Measurements from ENCODE around the gene RAB23. TPM values are rescaled to one million over a fixed set of nuclear protein-coding genes. Genes with fewer than 3 reads are reported as not detected.

Gene RAB23
- total RNA-seq, 1 donor from 2014 or later = 13.7 TPM

- peak; percentile 36 for ATAC-seq
- H3K27ac ChIP-seq = no peak overlapping the region
- no peak for TF ChIP-seq CTCF (IDR thresholded peaks at IDR 0.05)
Measured at GRCh38 chr6:57198926-57199636, 23.0 kb downstream of the RAB23 start.

DNA sequence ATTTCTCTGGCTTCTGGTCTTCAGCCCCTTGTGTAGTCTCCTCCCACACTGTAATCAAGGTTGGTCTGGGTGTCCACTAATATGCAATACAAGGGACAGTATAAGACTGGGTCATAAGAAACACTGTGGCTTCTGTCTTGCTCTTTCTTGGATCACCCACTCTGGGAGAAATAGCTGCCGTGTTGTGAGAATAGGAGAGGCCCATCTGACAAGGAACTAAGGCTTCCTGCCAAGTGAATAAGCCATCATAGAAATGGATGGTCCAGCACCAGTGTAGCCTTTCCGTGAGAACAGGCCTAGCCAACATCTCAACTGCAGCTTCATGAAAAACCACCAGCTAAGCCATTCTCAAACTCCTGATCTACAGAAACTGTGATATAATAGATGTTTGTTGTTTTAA lies 26.6 kb downstream of the RAB23 start:
- intact Hi-C loops (cut with DNase I) = no loop called here
- Histone ChIP-seq H3K4me3 (no peak overlapping the region), H3K27ac (no peak overlapping the region), H3K36me3 (no peaks in the 10 kb centered on the region), H3K27me3 (no peaks in the 10 kb centered on the region), H3K9me3 (no peaks in the 10 kb centered on the region), H3K4me1 (no peaks in the 10 kb centered on the region)
- no peak for DNase-seq
- no peak for ATAC-seq
- no peak for TF ChIP-seq CTCF (IDR thresholded peaks at IDR 0.05)

More at GRCh38 chr6:57198926-57199636, 23.0 kb downstream of the RAB23 start:
- H3K4me3 ChIP-seq = no peak overlapping the region
- H3K27me3 ChIP-seq = no peaks in the 10 kb centered on the region
- H3K9me3 ChIP-seq = no peaks in the 10 kb centered on the region
- no peaks in the 10 kb centered on the region for H3K36me3 ChIP-seq
- no peaks in the 10 kb centered on the region for H3K4me1 ChIP-seq
- intact Hi-C loops (cut with DNase I) = no loop called here
- DNase-seq = no peak

DNA sequence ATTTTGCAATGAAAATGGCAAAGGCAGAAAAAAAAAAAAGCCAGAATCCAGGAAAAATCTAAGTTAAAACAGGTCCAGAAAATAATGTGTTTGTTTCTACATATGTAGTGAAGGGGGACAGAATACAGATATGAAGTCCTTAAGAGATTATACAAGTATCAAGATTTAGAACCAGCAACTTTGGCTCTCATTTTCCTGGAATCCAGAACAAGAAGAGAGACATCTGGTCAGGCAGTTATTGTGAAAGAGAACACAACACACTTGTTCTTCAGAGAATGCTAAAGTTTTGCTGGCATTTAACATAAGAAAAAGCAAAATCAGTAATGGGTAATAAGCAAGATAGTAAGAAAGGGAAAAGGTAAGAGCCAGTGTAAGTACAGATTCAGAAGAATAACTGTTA lies 28.9 kb downstream of the RAB23 start:
- no peak for TF ChIP-seq CTCF (IDR thresholded peaks at IDR 0.05)
- intact Hi-C loops (cut with DNase I) = no loop called here
- Histone ChIP-seq H3K36me3 (peaks cover 11% of the 10 kb centered on the region), H3K27ac (no peak overlapping the region), H3K27me3 (no peaks in the 10 kb centered on the region), H3K9me3 (no peaks in the 10 kb centered on the region), H3K4me3 (no peak overlapping the region), H3K4me1 (no peaks in the 10 kb centered on the region)
- DNase-seq (no peak), ATAC-seq (no peak)

DNA sequence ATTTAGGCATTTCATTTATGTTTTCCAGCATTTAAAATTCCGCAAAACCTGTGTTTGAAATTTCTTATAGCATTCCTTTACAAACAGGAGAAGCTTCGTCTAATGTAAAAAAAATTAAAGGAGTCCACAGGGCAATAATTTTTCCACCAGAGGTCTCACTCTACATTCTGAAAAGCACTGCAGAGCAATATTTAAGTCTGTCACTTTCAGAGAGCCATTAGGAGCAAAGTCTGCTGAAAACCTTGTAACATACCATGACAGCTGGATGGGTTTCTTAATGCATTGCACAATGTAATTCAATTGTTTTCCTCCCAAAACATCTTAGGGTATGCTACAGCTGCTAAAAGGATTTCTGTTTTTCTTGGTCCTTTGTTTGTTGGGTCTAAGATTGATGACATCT lies 32.0 kb downstream of the RAB23 start:
- H3K36me3 ChIP-seq = peaks cover 11% of the 10 kb centered on the region
- intact Hi-C loops (cut with DNase I) = no loop called here
- no peaks in the 10 kb centered on the region for H3K27me3 ChIP-seq
- TF ChIP-seq CTCF (IDR thresholded peaks at IDR 0.05) = peak; percentile 21
- no peaks in the 10 kb centered on the region for H3K4me1 ChIP-seq
- H3K9me3 ChIP-seq = no peaks in the 10 kb centered on the region
- H3K4me3 ChIP-seq = no peak overlapping the region
- no peak overlapping the region for H3K27ac ChIP-seq
- ATAC-seq = no peak
- no peak for DNase-seq

DNA sequence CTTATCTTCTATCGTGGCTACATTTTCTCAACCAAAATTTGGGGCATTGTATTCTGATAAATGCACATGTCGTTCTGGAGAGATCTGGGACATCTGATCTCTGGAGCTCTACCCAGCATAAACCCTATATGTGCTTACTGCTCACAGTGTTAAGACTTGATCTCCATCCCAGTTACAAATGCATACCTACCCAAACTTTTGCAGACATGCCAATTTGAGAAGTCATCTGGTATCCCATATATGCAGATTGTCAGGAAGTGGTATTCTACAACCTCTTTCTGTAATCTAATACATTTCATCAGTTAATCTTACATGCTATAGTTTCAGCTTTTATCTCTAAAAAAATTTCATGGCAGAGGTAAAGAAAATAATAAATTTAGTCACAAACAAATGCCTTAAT lies 38.8 kb downstream of the RAB23 start:
- H3K4me3 ChIP-seq = no peak overlapping the region
- H3K27me3 ChIP-seq = no peaks in the 10 kb centered on the region
- H3K36me3 ChIP-seq = peaks cover 26% of the 10 kb centered on the region
- no peaks in the 10 kb centered on the region for H3K9me3 ChIP-seq
- DNase-seq (no peak), ATAC-seq (no peak)
- H3K4me1 ChIP-seq = peaks cover 2% of the 10 kb centered on the region
- TF ChIP-seq CTCF (IDR thresholded peaks at IDR 0.05) = no peak
- H3K27ac ChIP-seq = peak overlapping the region; percentile 24
- intact Hi-C loops (cut with DNase I) = no loop called here
